SK-N-SH (cell line): ENCODE data around the gene CD302. TPM values are rescaled to one million over a fixed set of nuclear protein-coding genes. Genes with fewer than 3 reads are reported as not detected.

Source experiments
- CTCF ChIA-PET: fragments of 300-600, 350-600 bp; formaldehyde crosslinking; extraction: SDS; loops from one replicate; lab custom pipeline; 2021; lab: Yijun Ruan, JAX
- POLR2A ChIA-PET: fragments of 350-600 bp; sonication (Branson Sonifier 250); formaldehyde crosslinking; extraction: SDS; loops from one replicate; lab custom pipeline; 2020; ENCODE audit warnings: antibody characterized with exemption, inconsistent platforms; lab: Yijun Ruan, JAX
- DNase-seq: peaks from one replicate; pipeline ENCODE4 v3.0.0; 2012
- H2AFZ ChIP-seq: fragments of 200-600 bp; sonication (generic); 2 replicates; pipeline ENCODE4 v1.8.1; 2016; ENCODE audit warnings: antibody characterized with exemption, mild to moderate bottlenecking, low read depth
- H3F3A ChIP-seq: fragments of 200-600 bp; sonication (generic); replicated peaks from 2 replicates; pipeline ENCODE3; 2016; ENCODE audit warnings: antibody characterized with exemption, mild to moderate bottlenecking; ENCODE audit not compliant: insufficient read depth
- H3K27ac ChIP-seq, 2 experiments: fragments of 200-500 bp in 1 of 2; fragments of 200-600 bp in 1 of 2; sonication (Bioruptor generic) in 1 of 2; sonication (generic), shearing (Covaris generic) in 1 of 2; 2 replicates each; pipeline versions ENCODE4 v1.5.1 to v1.6.1; 2014 to 2016; ENCODE audit warnings: low read depth in 2 of 2, inconsistent platforms in 1 of 2, low read length in 1 of 2, mild to moderate bottlenecking in 1 of 2, mixed read lengths in 1 of 2
- H3K27me3 ChIP-seq: fragments of 200-600 bp; sonication (generic), shearing (Covaris generic); 2 replicates; pipeline ENCODE4 v1.6.1; 2016; ENCODE audit warnings: mixed run types; ENCODE audit not compliant: insufficient read depth
- H3K36me3 ChIP-seq, 2 experiments: fragments of 200-500 bp in 1 of 2; fragments of 200-600 bp in 1 of 2; sonication (Bioruptor generic) in 1 of 2; sonication (generic) in 1 of 2; replicated peaks in 1 of 2; 2 replicates each; pipeline versions ENCODE3 to v1.5.1; 2014 to 2016; ENCODE audit warnings: low read length in 1 of 2, mild to moderate bottlenecking in 1 of 2; ENCODE audit not compliant: insufficient read depth in 2 of 2, control insufficient read depth in 1 of 2
- H3K4me1 ChIP-seq, 2 experiments: fragments of 200-500 bp in 1 of 2; fragments of 200-600 bp in 1 of 2; sonication (Bioruptor generic) in 1 of 2; sonication (generic), shearing (Covaris generic) in 1 of 2; 2 replicates each; pipeline versions ENCODE4 v1.5.1 to v1.6.1; 2014 to 2016; ENCODE audit warnings: low read depth in 1 of 2, low read length in 1 of 2, mixed run types in 1 of 2; ENCODE audit not compliant: insufficient read depth in 2 of 2, control insufficient read depth in 1 of 2
- H3K4me2 ChIP-seq: fragments of 200-600 bp; sonication (generic), shearing (Covaris generic); 2 replicates; pipeline ENCODE4 v1.6.1; 2017; ENCODE audit warnings: mixed run types
- H3K4me3 ChIP-seq, 2 experiments: fragments of 200-500 bp in 1 of 2; fragments of 200-600 bp in 1 of 2; sonication (Bioruptor generic) in 1 of 2; sonication (generic), shearing (Covaris generic) in 1 of 2; 2 replicates each; pipeline versions ENCODE4 v1.5.1 to v1.8.1; 2014 to 2016; ENCODE audit warnings: low read depth in 2 of 2, inconsistent platforms in 1 of 2, low read length in 1 of 2, mild to moderate bottlenecking in 1 of 2, mixed read lengths in 1 of 2, moderate library complexity in 1 of 2
- H3K79me2 ChIP-seq: fragments of 200-600 bp; sonication (generic); 2 replicates; pipeline ENCODE4 v1.8.1; 2017; ENCODE audit warnings: mild to moderate bottlenecking; ENCODE audit not compliant: insufficient read depth
- H3K9ac ChIP-seq: fragments of 200-600 bp; sonication (generic); 2 replicates; pipeline ENCODE4 v1.6.1; 2017; ENCODE audit warnings: mixed run types
- H3K9me2 ChIP-seq: fragments of 200-600 bp; sonication (generic); 2 replicates; pipeline ENCODE4 v1.6.1; 2017; ENCODE audit warnings: mixed run types
- H3K9me3 ChIP-seq: fragments of 200-600 bp; sonication (generic); 2 replicates; pipeline ENCODE4 v1.6.1; 2017; ENCODE audit warnings: mixed run types, mild to moderate bottlenecking, moderate library complexity
- H4K20me1 ChIP-seq: fragments of 200-600 bp; sonication (generic); 2 replicates; pipeline ENCODE4 v1.6.1; 2017; ENCODE audit warnings: mild to moderate bottlenecking, mixed run types; ENCODE audit not compliant: insufficient read depth
- CHD2 ChIP-seq: fragments of 150-350 bp; IDR thresholded peaks from 2 replicates; pipeline ENCODE4 v1.6.1; 2018; ENCODE audit warnings: low read length; ENCODE audit not compliant: partially characterized antibody
- CTCF ChIP-seq: fragments of 200-600 bp; sonication (generic); IDR thresholded peaks from 2 replicates; pipeline ENCODE4 v1.6.1; 2017; ENCODE audit warnings: antibody characterized with exemption, mild to moderate bottlenecking, moderate library complexity
- ELF1 ChIP-seq: IDR thresholded peaks from 2 replicates; pipeline ENCODE4 v1.4.0; 2012
- EZH2phosphoT487 ChIP-seq: fragments of 200-600 bp; sonication (generic); IDR thresholded peaks from 2 replicates; pipeline ENCODE4 v1.6.1; 2017; ENCODE audit warnings: low read depth, mixed run types, mild to moderate bottlenecking, antibody characterized with exemption, moderate library complexity, borderline replicate concordance
- POLR2AphosphoS5 ChIP-seq: IDR thresholded peaks from 2 replicates; pipeline ENCODE4 v1.6.1; 2012; ENCODE audit warnings: low read depth, low read length
- REST ChIP-seq: IDR thresholded peaks from 2 replicates; pipeline ENCODE4 v1.6.1; 2012; ENCODE audit warnings: mild to moderate bottlenecking, low read depth, low read length, moderate library complexity
- SIN3A ChIP-seq: IDR thresholded peaks from 2 replicates; pipeline ENCODE4 v1.6.1; 2012; ENCODE audit warnings: low read depth, mild to moderate bottlenecking, low read length, moderate library complexity, borderline replicate concordance
- SMC3 ChIP-seq: IDR thresholded peaks from 2 replicates; pipeline ENCODE4 v1.6.1; 2012; ENCODE audit warnings: low read depth, low read length, improper control_type of control experiment
- TEAD4 ChIP-seq: IDR thresholded peaks from 2 replicates; pipeline ENCODE4 v1.4.0; 2012; ENCODE audit warnings: mild to moderate bottlenecking, borderline replicate concordance; ENCODE audit not compliant: insufficient read depth
- ZBTB33 ChIP-seq: IDR thresholded peaks from 2 replicates; pipeline ENCODE4 v1.4.0; 2012; ENCODE audit warnings: low read depth, borderline replicate concordance
- WGBS: methylation state at CpG from one replicate; pipeline ENCODE4 v1.1.6; 2017; ENCODE audit warnings: low lambda C conversion rate; 5-methylcytosine and 5-hydroxymethylcytosine counted together
- polyA plus RNA-seq, 3 experiments: library from polyadenylated mRNA; depleted of rRNA; stranded (reverse); fragments of >200 nt; gene quantifications; 2 replicates each; pipeline ENCODE4 v1.2.3, GENCODE V29; 2012

The CD302 gene
- polyA plus RNA-seq, 1 of the 3 experiments (the other 2 are of a cell fraction) = 4.4 TPM

- no peaks in the 10 kb centered on the region for H3K9me3 ChIP-seq
- TF ChIP-seq CHD2 (no peak), SIN3A (no peak), CTCF (no peak), REST (no peak), EZH2phosphoT487 (no peak), SMC3 (no peak), TEAD4 (no peak), ZBTB33 (no peak), POLR2AphosphoS5 (no peak), ELF1 (no peak)
- DNase-seq = no peak
- whole genome bisulfite sequencing = 93% methylated on average over 1 of the region's 1 CpG
- H3K27me3 ChIP-seq = no peaks in the 10 kb centered on the region
- no peaks in the 10 kb centered on the region for H3K9me2 ChIP-seq
- CTCF ChIA-PET = interaction anchor here (0.7 kb wide), 1 partner anchor 28 kb away, joined by 3 read pairs; no protein-coding TSS in a partner anchor
- no peak overlapping the region for H2AFZ ChIP-seq
- peaks cover 44% of the 10 kb centered on the region for H4K20me1 ChIP-seq
- peaks cover 66 to 88% of the 10 kb centered on the region in 2 experiments for H3K36me3 ChIP-seq
- H3F3A ChIP-seq = no peaks in the 10 kb centered on the region
- no peaks in the 10 kb centered on the region for H3K4me1 ChIP-seq
- POLR2A ChIA-PET = no interaction called here
- H3K4me2 ChIP-seq = no peak overlapping the region
- H3K79me2 ChIP-seq = peaks cover 99% of the 10 kb centered on the region
- no peak overlapping the region for H3K27ac ChIP-seq
- H3K9ac ChIP-seq = no peak overlapping the region
- no peak overlapping the region for H3K4me3 ChIP-seq
Measured at GRCh38 chr2:159750873-159751272, 47.1 kb downstream of the CD302 start.
